HG03565 (cell line): ENCODE results near the gene EPB41L4B.
"Not testable (repeated sequence)": the region's sequence is repeated elsewhere in the genome, so short reads cannot be mapped to it uniquely, and the experiment has no call there.

Experiments used
- ATAC-seq: cut with Tn5 transposase; IDR thresholded peaks from one replicate; pipeline ENCODE4 v1.9.1; 2021; ENCODE audit warnings: mild to moderate bottlenecking, moderate library complexity; ENCODE audit not compliant: unreplicated experiment

The EPB41L4B gene

DNA sequence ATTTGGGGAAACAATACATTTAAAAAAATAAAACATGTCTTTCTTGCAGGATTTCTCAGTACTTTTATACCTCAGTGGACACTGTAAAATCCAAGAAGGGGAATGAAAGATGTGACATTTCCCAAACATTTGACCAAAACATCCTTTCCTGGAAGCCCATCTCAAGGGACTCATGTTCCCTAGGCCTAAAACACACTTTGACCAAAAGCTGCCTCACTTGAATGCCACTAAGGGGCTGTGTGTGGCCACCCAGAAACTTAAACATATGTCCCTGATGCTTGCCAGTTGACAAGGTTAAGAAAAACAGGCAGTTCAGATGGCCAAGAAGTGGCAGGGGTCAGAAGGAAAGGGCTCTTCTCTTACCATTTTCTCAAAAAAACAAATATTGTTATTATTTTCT, 73.6 kb downstream of the EPB41L4B start:
- ATAC-seq, result no peak

DNA sequence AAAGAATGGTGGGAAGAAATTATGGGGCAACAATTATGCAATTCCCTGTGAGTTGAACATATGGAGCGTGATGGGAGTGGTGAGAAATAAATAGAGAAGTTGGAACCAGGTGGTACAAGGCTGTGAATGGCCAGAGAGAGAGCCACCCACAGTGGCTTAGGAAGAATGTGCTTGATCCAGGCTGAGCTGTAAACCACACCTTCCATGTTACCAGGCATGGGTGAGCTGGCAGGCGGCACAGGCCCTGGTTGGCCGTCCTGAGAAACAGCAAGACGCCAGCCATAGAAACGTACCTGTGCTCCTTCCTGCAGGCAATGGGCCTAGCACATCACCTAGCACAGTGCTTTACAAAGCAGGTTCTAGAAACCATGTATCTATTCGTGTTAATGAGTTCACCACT, 74.3 kb downstream of the EPB41L4B start:
- ATAC-seq, result no peak

DNA sequence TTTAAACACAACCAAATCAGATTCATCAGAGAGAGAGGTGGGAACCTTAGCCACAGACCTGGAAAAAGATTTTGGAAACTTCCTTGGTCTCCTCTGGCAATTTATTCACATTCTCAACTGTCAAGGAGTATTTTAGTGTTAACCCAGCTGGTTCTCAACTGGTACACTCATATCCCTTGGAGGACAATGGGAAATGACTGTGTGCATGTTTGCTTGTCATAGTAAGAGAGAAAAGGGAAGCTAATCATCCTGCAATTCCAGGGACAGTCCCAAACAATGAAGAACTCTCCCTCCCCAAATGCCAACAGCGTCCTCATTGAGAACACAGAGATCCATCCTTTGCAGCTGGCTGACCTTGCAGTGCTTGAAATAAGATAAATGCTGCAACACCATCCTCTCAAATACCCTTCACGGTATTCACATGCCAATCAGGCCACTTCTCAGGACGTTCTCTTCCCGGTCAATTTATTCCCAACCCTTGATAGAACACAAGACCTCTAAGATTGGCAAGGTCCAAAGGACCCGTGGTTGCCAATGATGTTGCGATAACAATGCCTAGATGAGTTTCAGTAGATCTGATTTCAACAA, 75.5 kb downstream of the EPB41L4B start:
- no peak for ATAC-seq

DNA sequence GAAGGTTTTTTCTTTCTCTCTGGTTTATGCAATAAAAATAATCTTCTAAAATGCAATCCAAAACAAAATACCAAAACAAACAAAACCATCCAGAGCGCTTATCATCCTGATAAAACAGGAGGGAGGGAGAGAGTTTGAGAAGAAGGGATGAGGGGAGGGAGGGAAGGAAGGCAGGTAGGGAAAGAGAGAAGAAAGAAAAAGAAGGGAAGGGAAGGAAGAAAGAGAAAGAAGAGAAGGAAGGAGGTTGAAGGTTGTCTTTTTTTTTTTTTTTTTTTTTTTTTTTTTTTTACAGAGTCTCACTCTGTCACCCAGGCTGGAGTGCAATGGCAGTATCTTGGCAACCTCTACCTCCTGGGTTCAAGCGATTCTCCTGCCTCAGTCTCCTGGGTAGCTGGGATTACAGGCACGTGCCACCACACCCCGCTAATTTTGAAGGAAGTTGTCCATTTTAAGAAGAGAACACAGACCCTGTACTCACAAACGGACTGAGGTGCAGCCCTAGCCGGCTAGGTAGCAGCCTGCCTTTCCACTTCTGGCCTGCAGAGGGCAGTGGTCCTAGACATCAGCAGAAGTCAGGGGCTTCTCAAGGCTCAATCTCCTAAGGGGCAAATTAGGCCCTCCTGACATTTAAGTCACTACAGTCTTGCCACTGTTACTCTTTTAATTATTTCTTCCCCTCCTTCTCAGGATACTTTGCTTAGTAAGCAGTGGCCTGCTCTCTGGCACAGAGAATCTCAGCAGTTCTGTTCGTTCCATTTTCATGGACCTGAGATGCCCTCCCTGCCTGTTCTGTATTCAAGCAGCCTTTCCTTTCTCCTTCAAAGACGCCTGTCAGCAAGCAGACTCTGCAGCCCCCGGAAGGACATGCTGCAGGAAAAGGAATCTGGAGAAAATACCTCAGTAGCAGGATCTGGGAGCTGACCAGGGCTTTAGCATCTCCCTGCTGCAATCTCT, 76.4 kb downstream of the EPB41L4B start:
- ATAC-seq, result peak; percentile 68

DNA sequence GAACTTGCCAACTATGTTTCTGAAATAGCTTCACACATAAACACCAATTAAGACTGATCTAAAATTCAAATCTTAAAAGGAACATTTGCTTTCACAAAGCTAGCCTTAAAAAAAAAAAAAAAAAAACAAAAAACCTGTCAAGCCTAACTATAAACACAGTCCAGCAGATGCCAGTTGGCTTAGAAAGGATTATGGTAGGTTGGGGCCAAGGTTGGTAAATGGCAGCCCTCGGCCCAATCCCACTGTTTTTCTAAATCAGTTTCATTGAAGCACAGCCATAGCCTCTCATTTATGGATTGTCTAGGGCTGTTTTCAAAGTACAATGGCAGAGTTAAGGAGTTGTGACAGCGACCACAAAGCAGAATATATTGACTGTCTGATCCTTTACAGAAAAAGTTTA, 78.1 kb downstream of the EPB41L4B start:
- no peak for ATAC-seq

DNA sequence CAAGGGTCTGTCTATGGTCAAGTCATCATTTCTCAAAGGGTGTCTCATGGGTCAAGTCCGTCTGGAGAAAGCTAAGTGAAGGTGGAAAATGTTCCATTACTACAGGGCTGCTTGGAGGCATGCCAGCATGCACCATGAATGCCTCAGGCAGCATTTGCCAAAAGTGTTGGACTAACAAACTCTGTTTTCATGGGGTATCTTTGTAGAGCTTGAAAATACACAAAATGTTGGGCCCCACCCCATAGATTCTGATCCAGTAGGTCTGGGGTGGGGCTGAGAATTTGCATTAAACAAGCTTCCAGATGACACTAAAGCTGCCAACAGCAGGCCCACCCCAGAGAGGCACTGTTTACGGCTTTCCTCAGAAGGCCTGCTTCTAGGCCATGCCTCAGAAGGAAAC, 78.8 kb downstream of the EPB41L4B start:
- ATAC-seq, result no peak

DNA sequence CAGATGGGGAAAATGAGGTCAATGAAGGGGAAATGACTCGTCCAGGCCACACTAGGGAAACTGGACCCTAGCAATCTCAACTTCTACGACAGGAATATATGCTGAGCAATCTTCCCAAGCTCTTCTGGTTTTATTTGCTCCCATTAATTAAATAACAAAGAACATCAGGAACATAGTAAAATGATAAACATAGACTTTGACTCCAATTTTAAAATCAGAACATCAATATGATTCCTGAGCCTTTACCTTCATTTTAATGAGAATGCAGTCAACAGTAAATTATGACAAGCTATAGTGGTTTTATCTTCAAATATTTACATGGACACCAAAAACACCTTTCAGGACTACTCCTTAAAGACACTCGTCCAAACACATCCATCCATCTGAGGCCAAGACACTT, 79.7 kb downstream of the EPB41L4B start:
- no peak for ATAC-seq

DNA sequence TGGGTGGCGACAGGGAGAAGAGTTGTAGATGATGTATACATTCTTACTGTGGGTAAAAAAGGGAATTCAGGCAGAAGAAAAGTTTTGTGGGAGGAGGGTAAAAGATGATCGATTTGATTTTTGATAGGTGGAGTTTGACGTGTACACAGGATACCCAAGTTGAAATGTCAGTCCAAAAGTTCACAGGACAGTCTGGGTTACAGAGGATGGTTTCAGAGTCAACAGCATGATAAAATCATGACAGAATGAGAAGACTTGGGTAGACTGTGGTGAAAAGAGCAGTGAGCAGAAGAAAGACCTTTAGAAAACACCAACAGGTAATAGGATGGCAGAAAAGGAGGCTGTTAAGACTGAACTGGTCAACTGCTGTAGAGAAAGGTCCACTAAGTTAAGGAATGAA, 81.6 kb downstream of the EPB41L4B start:
- ATAC-seq, result no peak

DNA sequence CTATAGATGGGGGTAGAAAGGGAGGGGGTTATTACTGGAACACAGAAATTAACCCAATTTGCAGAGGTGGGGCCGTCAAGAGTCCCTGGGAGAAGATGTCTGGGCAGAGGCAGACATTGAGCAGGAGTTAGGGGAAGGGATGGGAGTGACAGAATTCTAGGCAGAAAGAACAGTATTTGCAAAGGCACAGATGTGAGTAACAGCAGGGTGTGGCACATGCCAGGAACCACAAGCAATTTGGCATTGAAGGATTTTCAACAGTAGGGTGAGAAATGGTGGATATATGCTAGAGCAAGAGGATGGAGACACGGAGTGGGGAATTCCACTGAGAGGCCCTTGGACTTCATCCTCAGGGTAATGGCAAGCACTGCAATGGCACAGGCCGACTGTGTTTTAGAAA, 82.2 kb downstream of the EPB41L4B start:
- no peak for ATAC-seq

DNA sequence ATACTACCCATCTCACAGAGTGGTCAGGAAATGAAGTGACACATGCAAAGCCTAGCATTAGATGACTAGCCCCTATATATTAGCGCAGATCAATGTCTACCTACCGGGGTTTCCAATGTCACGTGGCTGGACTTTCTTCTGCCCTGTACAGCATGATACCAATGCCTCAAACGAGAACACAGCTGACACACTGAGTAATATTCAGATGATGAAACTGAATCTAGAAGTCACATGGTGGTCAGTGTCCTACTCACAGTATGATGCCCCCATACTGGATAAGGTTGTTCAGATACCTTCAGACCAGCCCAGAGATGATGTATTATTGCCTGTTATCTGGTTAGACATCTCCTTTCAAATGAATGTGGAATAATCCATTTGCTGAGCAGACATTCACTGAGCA, 82.7 kb downstream of the EPB41L4B start:
- no peak for ATAC-seq

DNA sequence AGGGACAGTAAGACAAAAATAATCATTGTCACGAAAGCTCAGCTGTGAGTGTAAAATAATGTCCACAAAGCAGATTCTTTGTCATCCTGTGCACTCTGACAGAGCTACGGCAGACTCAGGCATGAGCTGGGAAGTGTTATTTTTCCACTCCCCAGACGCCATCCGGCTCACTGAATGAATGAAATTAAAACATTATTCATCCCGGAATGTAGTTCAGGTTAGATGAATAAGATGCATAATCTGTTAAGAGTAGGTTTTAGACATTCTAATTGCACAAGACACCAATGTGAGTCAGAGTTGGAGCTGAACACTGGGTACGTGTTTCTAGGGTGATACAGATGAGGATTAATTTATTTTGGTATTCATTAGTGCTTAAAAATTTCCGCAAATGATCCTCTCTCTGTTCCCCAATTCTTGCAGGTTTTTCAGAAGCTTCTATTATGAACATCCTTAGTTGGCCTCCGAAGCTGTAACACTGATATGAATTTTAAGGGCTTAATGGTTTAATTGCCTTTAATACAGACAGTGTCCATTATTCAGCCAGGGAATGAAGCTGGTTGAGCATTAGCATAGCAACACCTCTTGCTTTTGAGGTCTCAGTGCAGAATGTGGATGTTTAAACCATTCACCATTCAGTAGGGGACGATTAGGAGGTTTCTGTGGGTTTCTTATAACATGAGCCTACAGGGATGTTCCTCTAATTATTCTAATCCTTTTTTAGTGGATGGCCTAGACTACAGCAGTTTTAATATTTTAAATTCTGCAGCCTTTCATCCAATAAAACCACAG, 88.2 kb downstream of the EPB41L4B start:
- no peak for ATAC-seq

DNA sequence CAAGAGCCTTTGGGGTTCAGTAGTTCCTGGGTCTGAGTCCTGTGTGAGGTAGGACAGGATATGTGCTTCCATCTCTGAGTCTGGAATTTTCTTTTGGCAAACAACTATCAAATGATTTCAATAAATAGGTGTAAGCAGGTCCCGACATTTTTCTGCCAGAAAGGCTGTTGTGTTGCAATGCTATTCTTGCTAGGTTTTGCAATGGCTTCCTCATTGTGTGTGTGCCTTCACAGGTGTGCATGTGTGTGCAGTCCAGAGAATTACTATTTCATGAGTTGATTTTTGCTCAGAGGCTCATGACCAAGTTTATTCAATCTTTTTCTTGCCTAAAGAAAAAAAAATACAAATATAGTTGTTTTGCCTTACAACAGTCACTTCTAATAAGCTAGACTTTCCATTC, 89.3 kb downstream of the EPB41L4B start:
- no peak for ATAC-seq

DNA sequence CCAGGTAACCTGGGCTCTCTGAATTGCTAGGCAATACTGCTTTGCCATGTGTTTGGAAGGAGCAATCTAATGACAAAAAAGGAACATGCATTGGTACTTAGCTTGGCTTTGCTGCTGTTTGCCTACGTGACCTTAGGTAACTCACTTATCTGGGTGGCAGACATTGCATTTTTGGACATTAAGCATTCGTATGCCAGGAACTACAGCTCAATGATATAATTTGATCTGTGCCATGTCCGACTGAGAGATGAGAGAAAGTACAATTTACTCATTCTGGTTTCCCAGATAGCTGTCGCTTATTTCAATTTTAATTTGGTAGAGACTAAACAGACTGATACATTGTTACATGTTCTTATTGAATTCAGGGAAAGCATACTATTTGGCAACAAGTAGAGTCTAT, 90.6 kb downstream of the EPB41L4B start:
- ATAC-seq, result no peak

DNA sequence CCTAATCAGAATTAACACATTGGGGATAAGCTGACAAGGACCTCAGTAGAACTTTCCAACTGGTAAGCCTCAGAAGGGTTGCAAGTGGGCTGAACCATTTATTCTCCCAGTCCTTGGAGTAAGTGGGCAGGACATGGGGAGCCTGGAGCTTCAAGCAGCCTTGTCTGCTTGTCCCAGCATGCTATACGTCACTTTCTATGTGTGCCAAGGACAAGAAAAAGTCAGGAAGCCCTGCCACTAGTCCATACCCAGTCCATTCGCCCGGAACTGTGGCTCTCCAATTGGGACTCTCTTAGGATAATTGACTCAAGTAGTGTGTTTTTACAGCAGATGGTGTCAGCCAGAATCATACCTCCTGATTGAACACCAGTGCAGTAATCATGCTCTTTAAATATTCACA, 91.2 kb downstream of the EPB41L4B start:
- ATAC-seq, result no peak

DNA sequence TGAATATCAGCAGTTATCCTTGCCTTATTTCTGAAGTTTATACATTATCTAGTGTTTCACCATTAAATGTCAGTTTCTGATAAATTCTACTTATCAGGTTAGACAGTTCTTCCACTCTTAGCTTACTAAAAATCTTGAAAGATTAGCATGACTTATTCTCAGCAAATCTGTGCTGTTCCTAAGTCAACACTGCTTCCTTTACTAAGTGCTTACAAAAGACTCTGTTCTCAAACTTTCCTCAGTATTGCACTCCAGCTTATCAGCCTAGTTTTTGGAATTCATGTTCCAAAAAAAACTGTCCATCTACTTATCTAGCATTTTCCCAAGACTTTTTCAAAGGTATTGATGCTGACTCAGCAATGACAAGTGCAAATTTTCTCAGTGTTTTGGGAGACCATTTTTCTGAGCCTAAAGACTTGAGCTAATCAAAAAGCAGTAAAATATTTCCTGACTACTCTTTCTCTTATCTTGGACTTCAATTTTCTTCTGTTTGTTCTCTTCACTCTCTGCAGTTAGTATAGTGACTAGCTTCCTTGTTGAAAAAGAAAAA, 92.7 kb downstream of the EPB41L4B start:
- no peak for ATAC-seq

DNA sequence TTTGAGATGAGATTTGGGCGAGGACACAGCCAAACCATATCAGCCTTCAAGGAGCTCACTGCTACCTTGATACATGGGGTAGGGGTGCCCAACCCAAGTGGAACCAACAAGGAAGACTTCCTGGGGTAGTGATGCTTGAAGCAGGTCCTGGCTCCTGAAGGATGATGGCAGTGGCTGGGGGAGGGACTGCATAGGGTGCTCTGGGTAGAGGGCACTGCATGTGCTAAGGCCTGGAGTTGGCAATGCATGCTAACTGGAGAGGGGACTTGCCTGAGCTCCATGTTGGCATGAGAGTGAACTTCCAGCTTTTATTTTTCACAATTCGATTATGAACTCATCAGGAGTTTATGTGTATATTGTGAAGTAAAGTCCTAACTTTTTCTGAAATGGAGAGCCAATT, 95.2 kb downstream of the EPB41L4B start:
- ATAC-seq, result no peak

DNA sequence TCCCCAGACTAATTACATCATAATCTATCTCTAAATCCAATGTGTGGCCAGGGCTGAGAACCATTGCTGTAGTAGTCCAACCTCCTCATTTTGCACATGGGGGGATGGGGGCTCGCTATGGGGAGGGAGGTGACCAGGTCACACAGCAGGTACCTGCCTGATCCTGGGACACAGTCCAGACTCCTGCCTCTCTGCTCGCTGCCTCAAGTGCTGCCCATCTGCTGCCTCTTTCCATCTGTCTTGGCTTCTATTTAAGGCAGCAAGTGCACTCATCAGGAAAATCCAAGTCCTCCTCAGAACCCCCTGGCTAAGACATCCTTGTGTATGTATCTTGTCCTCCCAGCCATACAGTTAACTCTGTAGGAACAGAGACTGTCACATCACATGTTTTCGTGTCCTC, 96.1 kb downstream of the EPB41L4B start:
- ATAC-seq, result no peak

DNA sequence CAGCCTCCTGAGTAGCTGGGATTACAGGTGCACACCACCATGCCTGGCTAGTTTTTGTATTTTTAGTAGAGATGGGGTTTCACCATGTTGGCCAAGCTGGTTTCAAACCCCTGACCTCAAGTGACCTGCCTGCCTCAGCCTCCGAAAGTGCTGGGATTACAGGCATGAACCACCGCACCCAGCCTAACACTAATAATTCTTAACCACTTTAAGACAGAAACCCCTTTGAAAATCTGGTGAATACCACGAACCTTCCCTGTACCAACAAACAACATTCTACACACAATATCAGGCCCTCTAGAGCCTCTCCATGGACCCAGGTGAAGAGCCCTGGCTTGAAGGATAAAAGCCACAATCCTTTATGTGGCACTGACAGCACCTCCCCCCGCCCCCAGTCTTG, 102.6 kb downstream of the EPB41L4B start:
- ATAC-seq, result not testable (repeated sequence)

DNA sequence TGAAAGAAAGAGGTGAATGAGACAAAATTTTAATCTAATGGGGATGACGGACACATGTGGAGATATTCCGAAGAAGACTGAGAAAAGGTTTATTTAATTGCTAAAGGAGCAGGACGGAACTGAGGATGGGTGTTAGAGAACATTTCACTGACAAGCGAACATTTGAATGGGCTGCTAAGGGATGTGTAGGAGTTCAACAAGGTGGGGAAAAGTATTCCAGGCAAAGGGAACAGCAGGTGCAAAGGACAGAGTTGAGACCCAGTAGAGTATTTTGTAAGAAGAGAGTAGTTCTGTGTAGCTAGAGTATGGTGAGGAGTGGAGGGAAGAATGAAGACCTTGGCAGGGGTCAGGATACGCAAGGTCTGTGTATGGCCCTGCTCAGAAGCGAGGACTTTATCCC, 106.4 kb downstream of the EPB41L4B start:
- no peak for ATAC-seq

DNA sequence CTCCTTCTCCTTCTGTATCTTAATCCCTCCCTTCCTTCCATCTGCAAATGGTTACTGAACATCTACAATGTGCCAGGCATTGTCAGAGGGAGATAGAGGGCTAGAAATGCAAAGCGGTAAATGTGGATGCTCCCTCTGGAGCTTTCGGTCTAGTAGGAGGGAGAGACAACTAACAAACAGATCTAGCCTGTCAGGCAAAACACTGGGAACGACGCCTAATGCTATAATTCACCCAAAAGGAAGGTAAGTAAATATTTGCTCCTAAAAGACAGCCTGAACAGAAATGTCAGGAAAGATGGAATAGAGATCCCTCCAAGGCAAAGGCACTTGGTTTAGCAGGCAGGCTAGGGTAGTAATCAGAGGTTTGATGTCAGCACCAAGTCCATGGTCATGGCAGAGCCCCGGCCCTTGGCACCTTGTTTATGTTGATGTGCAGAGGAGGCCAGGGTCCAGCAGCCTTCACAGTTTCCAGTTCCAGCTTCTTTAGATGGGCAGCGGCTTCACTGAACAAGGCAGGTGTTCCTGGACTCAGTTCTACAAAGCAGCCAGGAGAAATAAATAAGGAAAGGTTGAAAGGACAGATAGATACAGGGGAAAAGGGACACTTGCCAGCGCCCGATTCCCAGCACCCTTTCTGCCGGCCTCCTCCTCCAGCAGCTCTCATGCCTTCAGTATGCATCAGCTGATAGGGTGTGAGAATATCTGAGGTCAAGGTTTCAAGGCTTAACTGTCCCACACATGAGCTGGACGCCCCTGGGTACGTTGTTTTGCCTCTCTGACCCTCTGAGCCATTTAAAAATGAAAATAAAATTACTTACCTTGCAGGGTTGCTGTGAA, 107.4 kb downstream of the EPB41L4B start:
- ATAC-seq, result no peak

DNA sequence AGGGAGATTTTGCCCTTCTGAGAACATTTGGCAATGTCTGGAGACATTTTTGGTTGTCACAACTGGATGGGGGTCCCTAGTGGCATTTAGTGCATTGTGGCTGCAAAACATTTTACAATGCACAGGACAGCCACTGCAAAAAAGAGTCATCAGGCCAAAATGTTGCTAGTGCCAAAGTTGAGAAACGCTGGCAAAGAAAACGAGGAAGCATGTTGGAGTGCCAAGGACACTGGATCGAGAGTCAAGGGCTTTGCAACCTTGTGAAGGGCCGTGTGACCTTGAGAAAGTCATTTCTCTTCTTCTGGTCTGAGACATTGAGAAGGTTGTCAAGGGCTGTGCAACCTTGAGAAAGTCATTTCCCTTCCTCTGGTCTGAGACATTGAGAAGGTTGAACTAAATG, 108.1 kb downstream of the EPB41L4B start:
- no peak for ATAC-seq
